Suprapubic skin (tissue), 4 donors: ENCODE measurements around the gene SORCS1. TPM values are rescaled to one million over a fixed set of nuclear protein-coding genes. Genes with fewer than 3 reads are reported as not detected.

Experiments
- DNase-seq, 2 donors: peaks; one replicate each; pipeline ENCODE4 v3.0.0-alpha.2; 2019; ENCODE audit warnings: low spot score in 2 of 2
- H3K27ac ChIP-seq: fragments of 200-600 bp; sonication (generic); one replicate; pipeline ENCODE4 v1.5.1; 2019
- H3K27me3 ChIP-seq: fragments of 200-600 bp; sonication (generic); one replicate; pipeline ENCODE4 v1.5.1; 2019
- H3K36me3 ChIP-seq: fragments of 200-600 bp; sonication (generic); one replicate; pipeline ENCODE4 v1.5.1; 2019
- H3K4me1 ChIP-seq: fragments of 200-600 bp; sonication (generic); one replicate; pipeline ENCODE4 v1.5.1; 2019
- H3K4me3 ChIP-seq: fragments of 200-600 bp; sonication (generic); one replicate; pipeline ENCODE4 v1.5.1; 2019; ENCODE audit warnings: mild to moderate bottlenecking
- H3K9me3 ChIP-seq: fragments of 200-600 bp; sonication (generic); one replicate; pipeline ENCODE4 v1.5.1; 2019
- CTCF ChIP-seq, 2 donors: fragments of 200-600 bp in 1 of 2; fragments of 450-650 bp in 1 of 2; sonication (generic) in 1 of 2; IDR thresholded peaks; one replicate each; pipeline ENCODE4 v1.5.1; 2016 to 2019; ENCODE audit warnings: antibody characterized with exemption in 2 of 2, mild to moderate bottlenecking in 1 of 2, moderate library complexity in 1 of 2
- EP300 ChIP-seq: sonication (generic); formaldehyde crosslinking; IDR thresholded peaks from one replicate; pipeline ENCODE4 v1.6.1; 2017; ENCODE audit warnings: antibody characterized with exemption
- POLR2A ChIP-seq, 2 donors: fragments of 450-650 bp; IDR thresholded peaks; one replicate each; pipeline ENCODE4 v1.6.1; 2017; ENCODE audit warnings: antibody characterized with exemption in 2 of 2, mild to moderate bottlenecking in 2 of 2, moderate library complexity in 2 of 2
- POLR2AphosphoS5 ChIP-seq, 3 donors: sonication (generic); formaldehyde crosslinking; IDR thresholded peaks; one replicate each; pipeline ENCODE4 v1.6.1; 2017; ENCODE audit warnings: antibody characterized with exemption in 3 of 3
- WGBS: methylation state at CpG from one replicate; pipeline ENCODE4 v1.1.5; 2018; 5-methylcytosine and 5-hydroxymethylcytosine counted together
- total RNA-seq, 4 donors: library from RNA; depleted of rRNA; stranded (reverse); fragments of >200 nt; gene quantifications; one replicate each; pipeline ENCODE4 v1.1.0, GENCODE V29; 2016

SORCS1 gene
- total RNA-seq, 4 donors from 2014 or later: 1.3 to 6.0 (median 3.4) TPM

- WGBS: 76% methylated on average over 4 of the region's 4 CpGs
- Histone ChIP-seq H3K4me1 (no peaks in the 10 kb centered on the region), H3K9me3 (no peaks in the 10 kb centered on the region), H3K4me3 (no peak overlapping the region), H3K27me3 (no peaks in the 10 kb centered on the region), H3K27ac (no peak overlapping the region), H3K36me3 (no peaks in the 10 kb centered on the region)
- TF ChIP-seq CTCF (IDR thresholded peaks at IDR 0.05): no peak
- TF ChIP-seq EP300: no peak
- no peak for TF ChIP-seq POLR2AphosphoS5 (IDR thresholded peaks at IDR 0.05)
- TF ChIP-seq POLR2A (IDR thresholded peaks at IDR 0.05): no peak
- no peak for DNase-seq
Observed at GRCh38 chr10:106636766-106637491, 527.6 kb downstream of the SORCS1 start.

GRCh38 chr10:106635947-106636346 lies 528.6 kb downstream of the SORCS1 start:
- H3K4me1 ChIP-seq: no peaks in the 10 kb centered on the region
- no peak for DNase-seq
- no peaks in the 10 kb centered on the region for H3K27me3 ChIP-seq
- 91% methylated on average over 6 of the region's 6 CpGs for WGBS
- no peak for TF ChIP-seq CTCF (IDR thresholded peaks at IDR 0.05)
- TF ChIP-seq POLR2A (IDR thresholded peaks at IDR 0.05): no peak
- no peak for TF ChIP-seq EP300
- TF ChIP-seq POLR2AphosphoS5 (IDR thresholded peaks at IDR 0.05): no peak
- H3K36me3 ChIP-seq: no peaks in the 10 kb centered on the region
- no peak overlapping the region for H3K27ac ChIP-seq
- H3K9me3 ChIP-seq: no peaks in the 10 kb centered on the region
- H3K4me3 ChIP-seq: no peak overlapping the region

- no peaks in the 10 kb centered on the region for H3K27me3 ChIP-seq
- WGBS: 63% methylated on average over 3 of the region's 3 CpGs
- DNase-seq: no peak
- H3K4me3 ChIP-seq: no peak overlapping the region
- H3K27ac ChIP-seq: no peak overlapping the region
- no peak for TF ChIP-seq POLR2A (IDR thresholded peaks at IDR 0.05)
- no peak for TF ChIP-seq POLR2AphosphoS5 (IDR thresholded peaks at IDR 0.05)
- TF ChIP-seq EP300: no peak
- TF ChIP-seq CTCF (IDR thresholded peaks at IDR 0.05): no peak
- H3K36me3 ChIP-seq: no peaks in the 10 kb centered on the region
- H3K9me3 ChIP-seq: no peaks in the 10 kb centered on the region
- no peaks in the 10 kb centered on the region for H3K4me1 ChIP-seq
Observed at GRCh38 chr10:106631016-106631702, 533.3 kb downstream of the SORCS1 start.

- no peaks in the 10 kb centered on the region for H3K36me3 ChIP-seq
- DNase-seq: no peak
- no peaks in the 10 kb centered on the region for H3K27me3 ChIP-seq
- 64% methylated on average over 2 of the region's 2 CpGs for WGBS
- no peak for TF ChIP-seq POLR2A (IDR thresholded peaks at IDR 0.05)
- no peak for TF ChIP-seq POLR2AphosphoS5 (IDR thresholded peaks at IDR 0.05)
- no peak for TF ChIP-seq CTCF (IDR thresholded peaks at IDR 0.05)
- TF ChIP-seq EP300: no peak
- no peak overlapping the region for H3K4me3 ChIP-seq
- H3K4me1 ChIP-seq: no peaks in the 10 kb centered on the region
- H3K9me3 ChIP-seq: no peaks in the 10 kb centered on the region
- no peak overlapping the region for H3K27ac ChIP-seq
Observed at GRCh38 chr10:106626371-106626770, 538.1 kb downstream of the SORCS1 start.

- DNase-seq: no peak
- Histone ChIP-seq H3K4me1 (no peaks in the 10 kb centered on the region), H3K27me3 (no peaks in the 10 kb centered on the region), H3K36me3 (no peaks in the 10 kb centered on the region), H3K27ac (no peak overlapping the region), H3K4me3 (no peak overlapping the region), H3K9me3 (no peaks in the 10 kb centered on the region)
- TF ChIP-seq POLR2A (IDR thresholded peaks at IDR 0.05) (no peak), CTCF (IDR thresholded peaks at IDR 0.05) (no peak)
- WGBS: 49% methylated on average over 6 of the region's 6 CpGs
Observed at GRCh38 chr10:106625751-106626150, 538.8 kb downstream of the SORCS1 start.
